GM12878 (cell line): ENCODE data around the gene CCP110. TPM values are rescaled to one million over a fixed set of nuclear protein-coding genes. Genes with fewer than 3 reads are reported as not detected.

Source experiments
- CREB1 ChIP-seq: IDR thresholded peaks from 2 replicates; pipeline ENCODE4 v1.6.1; 2012; ENCODE audit warnings: low read depth, mild to moderate bottlenecking, inconsistent platforms
- SRF ChIP-seq, 2 experiments: IDR thresholded peaks; 2 replicates each; pipeline ENCODE4 v1.6.1; 2011; ENCODE audit warnings: low read depth in 2 of 2, low read length in 2 of 2, mild to moderate bottlenecking in 1 of 2, moderate library complexity in 1 of 2
- TBL1XR1 ChIP-seq: IDR thresholded peaks from 2 replicates; pipeline ENCODE4 v1.6.1; 2012; ENCODE audit warnings: low read depth, low read length, improper control_type of control experiment
- ZNF592 ChIP-seq: fragments of 450-650 bp; IDR thresholded peaks from 2 replicates; pipeline ENCODE4 v1.6.1; 2017; ENCODE audit warnings: mild to moderate bottlenecking, moderate library complexity
- polyA plus RNA-seq, 11 experiments: library from polyadenylated mRNA; depleted of rRNA in 4 of 11; unstranded in 6 of 11; stranded (reverse) in 5 of 11; fragments of >200 nt; fragmentation: Nextera tagmentation in 4 of 11; fragmentation: Illumina TruSeq in 1 of 11; extraction: Ambion mirVana in 4 of 11; extraction: Trizol in 1 of 11; gene quantifications; 1 replicate in 1 of 11; 2 replicates in 10 of 11; pipeline versions ENCODE4 v1.2.1 to v1.2.3, GENCODE V29; 2011 to 2016; ENCODE audit warnings: inconsistent platforms in 2 of 11, missing spikeins in 2 of 11, low read depth in 1 of 11
- total RNA-seq, 4 experiments: library from RNA; depleted of rRNA in 3 of 4; stranded (reverse); fragments of >200 nt in 3 of 4; fragmentation: Illumina TruSeq in 1 of 4; extraction: Trizol in 1 of 4; gene quantifications; 2 replicates each; pipeline versions ENCODE4 v1.2.1 to v1.2.3, GENCODE V29; 2013 to 2021
- TF ChIP-seq, protein P1 (sequence below): IDR thresholded peaks from 2 replicates; pipeline ENCODE4 v1.6.1; 2012; ENCODE audit warnings: improper control_type of control experiment, low read depth, low read length; ENCODE audit not compliant: insufficient replicate concordance
- TF ChIP-seq, protein P2 (sequence below): fragments of 450-650 bp; formaldehyde crosslinking; IDR thresholded peaks from 2 replicates; pipeline ENCODE4 v1.4.0; 2020; ENCODE audit warnings: mild to moderate bottlenecking, moderate library complexity

Gene CCP110
- total and polyA plus RNA-seq, 10 of the 15 experiments (the other 5 are each of a cell fraction or from before 2014, with no cell fraction given), result 6.4 to 38.1 (median 26.7) TPM

DNA sequence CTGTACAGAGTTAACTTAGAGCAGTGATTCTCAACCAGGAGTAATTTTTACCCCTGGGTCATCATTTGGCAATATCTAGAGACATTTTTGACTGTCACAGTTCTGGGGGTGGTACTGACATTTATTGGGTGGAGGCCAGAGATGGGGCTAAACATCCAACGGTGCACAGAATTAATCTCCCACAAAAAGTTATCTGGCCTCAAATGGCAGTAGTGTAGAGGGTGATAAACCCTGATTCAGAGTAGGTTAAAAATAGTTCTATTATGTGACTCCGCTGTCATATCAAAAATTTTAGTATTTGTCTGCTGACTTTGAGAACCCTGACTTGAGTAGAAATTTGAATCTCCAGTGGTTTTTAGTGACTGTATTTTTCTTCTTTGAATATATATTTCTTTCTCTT lies 50.9 kb downstream of the CCP110 start (continued):
- TF ChIP-seq, protein P1, sequence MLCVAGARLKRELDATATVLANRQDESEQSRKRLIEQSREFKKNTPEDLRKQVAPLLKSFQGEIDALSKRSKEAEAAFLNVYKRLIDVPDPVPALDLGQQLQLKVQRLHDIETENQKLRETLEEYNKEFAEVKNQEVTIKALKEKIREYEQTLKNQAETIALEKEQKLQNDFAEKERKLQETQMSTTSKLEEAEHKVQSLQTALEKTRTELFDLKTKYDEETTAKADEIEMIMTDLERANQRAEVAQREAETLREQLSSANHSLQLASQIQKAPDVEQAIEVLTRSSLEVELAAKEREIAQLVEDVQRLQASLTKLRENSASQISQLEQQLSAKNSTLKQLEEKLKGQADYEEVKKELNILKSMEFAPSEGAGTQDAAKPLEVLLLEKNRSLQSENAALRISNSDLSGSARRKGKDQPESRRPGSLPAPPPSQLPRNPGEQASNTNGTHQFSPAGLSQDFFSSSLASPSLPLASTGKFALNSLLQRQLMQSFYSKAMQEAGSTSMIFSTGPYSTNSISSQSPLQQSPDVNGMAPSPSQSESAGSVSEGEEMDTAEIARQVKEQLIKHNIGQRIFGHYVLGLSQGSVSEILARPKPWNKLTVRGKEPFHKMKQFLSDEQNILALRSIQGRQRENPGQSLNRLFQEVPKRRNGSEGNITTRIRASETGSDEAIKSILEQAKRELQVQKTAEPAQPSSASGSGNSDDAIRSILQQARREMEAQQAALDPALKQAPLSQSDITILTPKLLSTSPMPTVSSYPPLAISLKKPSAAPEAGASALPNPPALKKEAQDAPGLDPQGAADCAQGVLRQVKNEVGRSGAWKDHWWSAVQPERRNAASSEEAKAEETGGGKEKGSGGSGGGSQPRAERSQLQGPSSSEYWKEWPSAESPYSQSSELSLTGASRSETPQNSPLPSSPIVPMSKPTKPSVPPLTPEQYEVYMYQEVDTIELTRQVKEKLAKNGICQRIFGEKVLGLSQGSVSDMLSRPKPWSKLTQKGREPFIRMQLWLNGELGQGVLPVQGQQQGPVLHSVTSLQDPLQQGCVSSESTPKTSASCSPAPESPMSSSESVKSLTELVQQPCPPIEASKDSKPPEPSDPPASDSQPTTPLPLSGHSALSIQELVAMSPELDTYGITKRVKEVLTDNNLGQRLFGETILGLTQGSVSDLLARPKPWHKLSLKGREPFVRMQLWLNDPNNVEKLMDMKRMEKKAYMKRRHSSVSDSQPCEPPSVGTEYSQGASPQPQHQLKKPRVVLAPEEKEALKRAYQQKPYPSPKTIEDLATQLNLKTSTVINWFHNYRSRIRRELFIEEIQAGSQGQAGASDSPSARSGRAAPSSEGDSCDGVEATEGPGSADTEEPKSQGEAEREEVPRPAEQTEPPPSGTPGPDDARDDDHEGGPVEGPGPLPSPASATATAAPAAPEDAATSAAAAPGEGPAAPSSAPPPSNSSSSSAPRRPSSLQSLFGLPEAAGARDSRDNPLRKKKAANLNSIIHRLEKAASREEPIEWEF, result no peak
- TF ChIP-seq, protein P2, sequence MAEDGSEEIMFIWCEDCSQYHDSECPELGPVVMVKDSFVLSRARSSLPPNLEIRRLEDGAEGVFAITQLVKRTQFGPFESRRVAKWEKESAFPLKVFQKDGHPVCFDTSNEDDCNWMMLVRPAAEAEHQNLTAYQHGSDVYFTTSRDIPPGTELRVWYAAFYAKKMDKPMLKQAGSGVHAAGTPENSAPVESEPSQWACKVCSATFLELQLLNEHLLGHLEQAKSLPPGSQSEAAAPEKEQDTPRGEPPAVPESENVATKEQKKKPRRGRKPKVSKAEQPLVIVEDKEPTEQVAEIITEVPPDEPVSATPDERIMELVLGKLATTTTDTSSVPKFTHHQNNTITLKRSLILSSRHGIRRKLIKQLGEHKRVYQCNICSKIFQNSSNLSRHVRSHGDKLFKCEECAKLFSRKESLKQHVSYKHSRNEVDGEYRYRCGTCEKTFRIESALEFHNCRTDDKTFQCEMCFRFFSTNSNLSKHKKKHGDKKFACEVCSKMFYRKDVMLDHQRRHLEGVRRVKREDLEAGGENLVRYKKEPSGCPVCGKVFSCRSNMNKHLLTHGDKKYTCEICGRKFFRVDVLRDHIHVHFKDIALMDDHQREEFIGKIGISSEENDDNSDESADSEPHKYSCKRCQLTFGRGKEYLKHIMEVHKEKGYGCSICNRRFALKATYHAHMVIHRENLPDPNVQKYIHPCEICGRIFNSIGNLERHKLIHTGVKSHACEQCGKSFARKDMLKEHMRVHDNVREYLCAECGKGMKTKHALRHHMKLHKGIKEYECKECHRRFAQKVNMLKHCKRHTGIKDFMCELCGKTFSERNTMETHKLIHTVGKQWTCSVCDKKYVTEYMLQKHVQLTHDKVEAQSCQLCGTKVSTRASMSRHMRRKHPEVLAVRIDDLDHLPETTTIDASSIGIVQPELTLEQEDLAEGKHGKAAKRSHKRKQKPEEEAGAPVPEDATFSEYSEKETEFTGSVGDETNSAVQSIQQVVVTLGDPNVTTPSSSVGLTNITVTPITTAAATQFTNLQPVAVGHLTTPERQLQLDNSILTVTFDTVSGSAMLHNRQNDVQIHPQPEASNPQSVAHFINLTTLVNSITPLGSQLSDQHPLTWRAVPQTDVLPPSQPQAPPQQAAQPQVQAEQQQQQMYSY, result no peak
- TF ChIP-seq TBL1XR1 (no peak), SRF (IDR thresholded peaks at IDR 0.05; ENCODE audit: low read depth in 2 of 2, low read length in 2 of 2) (no peak), CREB1 (no peak), ZNF592 (no peak)
